ENCODE results near the gene ID4.

The ID4 gene

DNA sequence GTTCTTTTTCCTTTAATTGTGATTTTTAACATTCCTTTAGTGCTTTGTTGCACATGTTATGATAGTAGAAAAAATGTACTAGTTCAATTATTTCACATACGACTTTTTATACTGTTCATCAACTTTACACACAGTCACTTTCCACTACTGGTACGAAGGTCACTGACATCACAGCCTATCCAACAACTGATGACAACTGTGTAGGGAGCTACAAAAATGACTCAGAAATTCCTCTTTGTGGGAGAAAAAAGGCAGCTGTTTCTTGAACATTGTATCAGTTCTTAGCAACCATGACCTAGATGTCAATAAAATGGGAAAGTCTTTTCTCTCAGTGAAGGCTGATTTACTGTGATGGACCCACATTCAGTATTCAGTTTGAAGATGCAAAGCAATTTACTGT, 7.0 kb upstream of the ID4 start:
- H3K9me2 ChIP-seq (replicated peaks; ENCODE audit: insufficient read depth, low read length), result no peaks in the 10 kb centered on the region
- no peaks in the 10 kb centered on the region for H3K36me3 ChIP-seq (replicated peaks; ENCODE audit: insufficient read depth, low read length)
- DNase-seq, result no peak
- no peak overlapping the region for H2AFZ ChIP-seq (ENCODE audit: low read length)
- no peaks in the 10 kb centered on the region for H4K20me1 ChIP-seq (ENCODE audit: insufficient read depth, low read length)
- TF ChIP-seq, protein P1, sequence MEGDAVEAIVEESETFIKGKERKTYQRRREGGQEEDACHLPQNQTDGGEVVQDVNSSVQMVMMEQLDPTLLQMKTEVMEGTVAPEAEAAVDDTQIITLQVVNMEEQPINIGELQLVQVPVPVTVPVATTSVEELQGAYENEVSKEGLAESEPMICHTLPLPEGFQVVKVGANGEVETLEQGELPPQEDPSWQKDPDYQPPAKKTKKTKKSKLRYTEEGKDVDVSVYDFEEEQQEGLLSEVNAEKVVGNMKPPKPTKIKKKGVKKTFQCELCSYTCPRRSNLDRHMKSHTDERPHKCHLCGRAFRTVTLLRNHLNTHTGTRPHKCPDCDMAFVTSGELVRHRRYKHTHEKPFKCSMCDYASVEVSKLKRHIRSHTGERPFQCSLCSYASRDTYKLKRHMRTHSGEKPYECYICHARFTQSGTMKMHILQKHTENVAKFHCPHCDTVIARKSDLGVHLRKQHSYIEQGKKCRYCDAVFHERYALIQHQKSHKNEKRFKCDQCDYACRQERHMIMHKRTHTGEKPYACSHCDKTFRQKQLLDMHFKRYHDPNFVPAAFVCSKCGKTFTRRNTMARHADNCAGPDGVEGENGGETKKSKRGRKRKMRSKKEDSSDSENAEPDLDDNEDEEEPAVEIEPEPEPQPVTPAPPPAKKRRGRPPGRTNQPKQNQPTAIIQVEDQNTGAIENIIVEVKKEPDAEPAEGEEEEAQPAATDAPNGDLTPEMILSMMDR (IDR thresholded peaks at IDR 0.05; ENCODE audit: low read length), result no peak
- no peak for TF ChIP-seq EZH2phosphoT487 (IDR thresholded peaks at IDR 0.05; ENCODE audit: low read length)
- no peak for TF ChIP-seq EZH2 (optimal IDR thresholded peaks at IDR 0.05; ENCODE audit: low read depth, low read length)
- no peaks in the 10 kb centered on the region for H3K79me2 ChIP-seq (ENCODE audit: low read length)
- H3F3A ChIP-seq (ENCODE audit: insufficient read depth, low read length), result no peaks in the 10 kb centered on the region
- H3K9ac ChIP-seq (ENCODE audit: low read length), result no peak overlapping the region
- no peaks in the 10 kb centered on the region for H3K27me3 ChIP-seq (replicated peaks; ENCODE audit: insufficient read depth, low read length)
- no peaks in the 10 kb centered on the region for H3K4me1 ChIP-seq (ENCODE audit: low read length)
- H3K27ac ChIP-seq (ENCODE audit: low read length), result no peak overlapping the region
- no peaks in the 10 kb centered on the region for H3K9me3 ChIP-seq (replicated peaks; ENCODE audit: insufficient read depth, low read length)
- no peak overlapping the region for H3K4me3 ChIP-seq (ENCODE audit: low read length)
- H3K4me2 ChIP-seq (ENCODE audit: low read depth, low read length), result no peak overlapping the region

DNA sequence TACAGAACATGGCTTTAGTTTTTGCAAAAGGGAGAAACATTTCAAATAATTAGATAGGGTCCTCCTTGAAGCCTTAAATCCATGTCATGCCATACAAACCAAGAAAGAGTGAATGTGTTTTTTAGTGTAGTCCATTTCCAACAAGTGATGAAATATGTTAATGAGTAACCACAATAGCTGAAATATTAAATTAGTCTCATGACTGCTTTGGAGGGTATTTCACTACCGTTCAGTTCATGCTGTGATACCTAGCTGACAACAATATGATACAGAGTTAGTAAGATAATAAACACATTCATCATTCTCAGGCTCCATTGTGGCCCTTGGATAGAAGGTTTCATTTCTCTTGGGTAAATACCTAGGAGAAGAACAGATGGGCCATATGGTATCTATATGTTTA, 5.8 kb upstream of the ID4 start:
- Histone ChIP-seq H3K27me3 (replicated peaks; ENCODE audit: insufficient read depth, low read length) (no peaks in the 10 kb centered on the region), H3K27ac (ENCODE audit: low read length) (no peak overlapping the region), H3K9ac (ENCODE audit: low read length) (no peak overlapping the region), H3F3A (ENCODE audit: insufficient read depth, low read length) (no peaks in the 10 kb centered on the region), H4K20me1 (ENCODE audit: insufficient read depth, low read length) (no peaks in the 10 kb centered on the region), H3K79me2 (ENCODE audit: low read length) (no peaks in the 10 kb centered on the region), H3K4me1 (ENCODE audit: low read length) (no peaks in the 10 kb centered on the region), H3K4me3 (ENCODE audit: low read length) (no peak overlapping the region), H3K9me3 (replicated peaks; ENCODE audit: insufficient read depth, low read length) (no peaks in the 10 kb centered on the region), H3K4me2 (ENCODE audit: low read depth, low read length) (no peak overlapping the region), H3K9me2 (replicated peaks; ENCODE audit: insufficient read depth, low read length) (no peaks in the 10 kb centered on the region), H2AFZ (ENCODE audit: low read length) (no peak overlapping the region), H3K36me3 (replicated peaks; ENCODE audit: insufficient read depth, low read length) (no peaks in the 10 kb centered on the region)
- no peak for TF ChIP-seq EZH2 (optimal IDR thresholded peaks at IDR 0.05; ENCODE audit: low read depth, low read length)
- TF ChIP-seq EZH2phosphoT487 (IDR thresholded peaks at IDR 0.05; ENCODE audit: low read length), result no peak
- TF ChIP-seq, protein P1 (IDR thresholded peaks at IDR 0.05; ENCODE audit: low read length), result no peak
- no peak for DNase-seq

DNA sequence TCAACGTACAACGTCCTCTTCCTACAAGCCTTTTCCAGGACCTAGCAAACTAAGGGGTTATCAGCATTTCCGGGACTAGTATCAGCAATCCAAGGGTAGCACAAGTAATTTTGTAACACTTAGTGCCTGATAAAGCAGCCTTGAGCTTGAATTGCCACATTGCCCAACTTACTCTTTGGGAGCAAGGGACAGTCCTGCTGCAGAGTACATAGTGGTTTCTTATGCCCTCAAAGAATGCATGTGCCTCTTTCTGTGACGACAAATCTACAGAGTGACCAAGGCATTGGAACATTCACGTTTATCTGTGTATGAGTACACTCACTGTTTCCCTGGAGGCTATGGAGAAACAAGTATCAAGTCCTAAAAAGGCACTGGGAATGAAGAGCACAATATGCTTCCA, 3.2 kb upstream of the ID4 start:
- Histone ChIP-seq H3K4me2 (ENCODE audit: low read depth, low read length) (no peak overlapping the region), H3K27me3 (replicated peaks; ENCODE audit: insufficient read depth, low read length) (no peaks in the 10 kb centered on the region), H3K4me1 (ENCODE audit: low read length) (no peaks in the 10 kb centered on the region), H3K4me3 (ENCODE audit: low read length) (no peak overlapping the region), H2AFZ (ENCODE audit: low read length) (no peak overlapping the region), H3K79me2 (ENCODE audit: low read length) (no peaks in the 10 kb centered on the region), H4K20me1 (ENCODE audit: insufficient read depth, low read length) (no peaks in the 10 kb centered on the region), H3F3A (ENCODE audit: insufficient read depth, low read length) (no peaks in the 10 kb centered on the region), H3K9me3 (replicated peaks; ENCODE audit: insufficient read depth, low read length) (no peaks in the 10 kb centered on the region), H3K27ac (ENCODE audit: low read length) (no peak overlapping the region), H3K36me3 (replicated peaks; ENCODE audit: insufficient read depth, low read length) (no peaks in the 10 kb centered on the region), H3K9me2 (replicated peaks; ENCODE audit: insufficient read depth, low read length) (no peaks in the 10 kb centered on the region), H3K9ac (ENCODE audit: low read length) (no peak overlapping the region)
- no peak for DNase-seq
- TF ChIP-seq EZH2phosphoT487 (IDR thresholded peaks at IDR 0.05; ENCODE audit: low read length), result no peak
- no peak for TF ChIP-seq EZH2 (optimal IDR thresholded peaks at IDR 0.05; ENCODE audit: low read depth, low read length)
- TF ChIP-seq, protein P1 (IDR thresholded peaks at IDR 0.05; ENCODE audit: low read length), result no peak

Measured in MM.1S (cell line).